Aorta (tissue), 5 donors: ENCODE data around the gene KDM5B. TPM values are rescaled to one million over a fixed set of nuclear protein-coding genes. Genes with fewer than 3 reads are reported as not detected.
A peak's percentile ranks its signal among the peaks of the same experiment; 100 is the strongest.
"Not testable (repeated sequence)": the region's sequence is repeated elsewhere in the genome, so short reads cannot be mapped to it uniquely, and the experiment has no call there.

ENCODE experiments used
- ATAC-seq: fragments of 200-7000 bp; cut with Tn5 transposase; one replicate; pipeline ENCODE4 v1.9.1; 2022; ENCODE audit warnings: moderate library complexity; ENCODE audit not compliant: low FRiP score
- DNase-seq, 2 donors: peaks; one replicate each; pipeline ENCODE4 v3.0.0-alpha.2; 2020
- H3K27ac ChIP-seq, 2 donors: one replicate each; pipeline ENCODE4 v1.5.1; 2013; ENCODE audit warnings: low read length in 2 of 2, mild to moderate bottlenecking in 2 of 2, moderate library complexity in 2 of 2, control low read depth in 1 of 2, inconsistent platforms in 1 of 2, low read depth in 1 of 2
- H3K27me3 ChIP-seq, 2 donors: one replicate each; pipeline ENCODE4 v1.6.1; 2013; ENCODE audit warnings: control low read depth in 1 of 2, low read length in 1 of 2, mild to moderate bottlenecking in 1 of 2, moderate library complexity in 1 of 2; ENCODE audit not compliant: insufficient read depth in 2 of 2, control insufficient read depth in 1 of 2
- H3K36me3 ChIP-seq, 2 donors: one replicate each; pipeline ENCODE4 v1.6.1; 2013; ENCODE audit warnings: control low read depth in 1 of 2, low read length in 1 of 2, mild to moderate bottlenecking in 1 of 2; ENCODE audit not compliant: insufficient read depth in 2 of 2, control insufficient read depth in 1 of 2
- H3K4me1 ChIP-seq, 2 donors: one replicate each; pipeline ENCODE4 v1.6.1; 2013; ENCODE audit warnings: low read length in 2 of 2, control low read depth in 1 of 2, mild to moderate bottlenecking in 1 of 2, moderate library complexity in 1 of 2; ENCODE audit not compliant: insufficient read depth in 2 of 2, control insufficient read depth in 1 of 2
- H3K4me3 ChIP-seq, 2 donors: one replicate each; pipeline ENCODE4 v1.5.1; 2013; ENCODE audit warnings: low read length in 2 of 2, control low read depth in 1 of 2, mild to moderate bottlenecking in 1 of 2
- H3K9me3 ChIP-seq: one replicate; pipeline ENCODE4 v1.6.1; 2013; ENCODE audit warnings: mild to moderate bottlenecking, low read length; ENCODE audit not compliant: control insufficient read depth
- WGBS, 2 donors: extraction: QIAGEN DNeasy Blood & Tissue Kit; methylation state at CpG; one replicate each; pipeline ENCODE4 v1.1.7; 2013; 5-methylcytosine and 5-hydroxymethylcytosine counted together
- intact Hi-C, 2 donors: fragments of 100-400 bp; cut with DNase I; formaldehyde crosslinking; loops; one replicate each; pipeline versions ENCODE4 v1.14.2 to v1.15.0; 2022
- polyA plus RNA-seq, 2 donors: library from polyadenylated mRNA; stranded (reverse); fragments of 200-250 nt; gene quantifications; one replicate each; pipeline ENCODE4 v1.2.3, GENCODE V29; 2013
- total RNA-seq, 2 donors: library from RNA; stranded (reverse); fragmentation: NEBNext Ultra II Directional; extraction: Animal tissue kit (Norgen Biotek cat#: 25700); gene quantifications; one replicate each; pipeline ENCODE4 v1.2.1, GENCODE V29; 2021
- donor health status: healthy with polysubstance abuse.
- donor health status: Bipolar disorder and iron deficiency.
- donor health status: DM: no; HTN: no; CAD: no.
- donor health status: DM: no; HTN: no; CAD: no.
- donor health status: DM: yes; HTN: yes; CAD: no.

Gene KDM5B
- total and polyA plus RNA-seq, 4 donors = 3.1 to 75.6 (median 33.1) TPM

GRCh38 chr1:202844259-202844658, 36.0 kb upstream of the KDM5B start:
- Histone ChIP-seq H3K36me3 (no peaks in the 10 kb centered on the region), H3K4me1 (no peaks in the 10 kb centered on the region), H3K27me3 (no peaks in the 10 kb centered on the region), H3K27ac (no peak overlapping the region), H3K9me3 (no peaks in the 10 kb centered on the region), H3K4me3 (no peak overlapping the region)
- intact Hi-C loops = no loop called here
- no peak for ATAC-seq
- DNase-seq = no peak
- 93 to 98% methylated on average over 5 of the region's 5 CpGs for WGBS, 2 donors

DNA sequence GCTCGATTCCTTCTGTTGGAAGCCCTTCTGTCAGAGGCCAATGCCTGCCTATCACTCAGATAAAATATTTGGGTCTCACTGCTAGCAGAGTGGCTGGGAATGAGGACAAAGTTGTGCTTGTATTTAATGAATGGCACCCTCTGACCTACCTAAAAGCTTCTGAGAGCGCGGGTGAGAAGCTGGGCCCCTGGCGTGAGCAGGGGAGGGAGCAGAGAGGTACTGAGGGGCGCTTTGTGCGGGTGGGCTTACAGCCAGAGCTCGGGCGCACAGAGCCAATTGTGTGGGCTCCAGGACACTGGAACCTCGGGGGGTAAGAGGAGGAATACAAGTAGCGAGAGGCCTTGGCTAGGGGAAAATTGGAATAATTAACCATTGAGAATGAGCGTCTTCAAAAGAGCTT, 34.9 kb upstream of the KDM5B start:
- DNase-seq (no peak), ATAC-seq (no peak)
- H3K4me1 ChIP-seq = no peaks in the 10 kb centered on the region
- no peaks in the 10 kb centered on the region for H3K27me3 ChIP-seq
- H3K27ac ChIP-seq = no peak overlapping the region
- 84 to 86% methylated on average over 11 of the region's 11 CpGs for WGBS, 2 donors
- no peaks in the 10 kb centered on the region for H3K9me3 ChIP-seq
- H3K36me3 ChIP-seq = no peaks in the 10 kb centered on the region
- intact Hi-C loops = no loop called here
- H3K4me3 ChIP-seq = no peak overlapping the region

DNA sequence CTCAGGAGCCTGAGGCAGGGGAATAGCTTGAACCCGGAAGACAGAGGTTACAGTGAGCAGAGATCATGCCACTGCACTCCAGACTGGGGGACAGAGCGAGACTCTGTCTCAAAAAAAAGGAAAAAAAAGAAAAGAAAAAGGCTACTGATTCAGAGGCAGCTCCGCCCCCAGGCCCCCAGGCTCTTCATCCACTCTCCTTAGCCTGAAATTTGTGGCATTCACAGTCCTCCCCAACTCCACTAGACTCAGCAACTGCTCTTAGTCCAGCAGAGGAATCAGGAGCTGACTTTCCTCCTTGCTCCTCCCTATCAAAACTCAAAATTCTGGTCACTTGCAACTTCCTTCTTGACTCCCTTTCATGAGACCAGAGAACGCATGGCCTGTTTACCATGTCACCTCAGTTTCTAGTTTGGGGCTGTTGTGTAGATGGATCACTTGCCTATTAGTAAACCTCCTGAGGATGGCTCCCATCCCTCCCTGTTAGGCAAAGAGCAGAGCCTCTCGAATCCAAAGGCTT, 29.6 kb upstream of the KDM5B start:
- no peak overlapping the region for H3K4me3 ChIP-seq
- intact Hi-C loops = no loop called here
- H3K9me3 ChIP-seq = no peaks in the 10 kb centered on the region
- ATAC-seq (no peak), DNase-seq (no peak)
- H3K36me3 ChIP-seq = no peaks in the 10 kb centered on the region
- H3K4me1 ChIP-seq = no peaks in the 10 kb centered on the region
- 76 to 82% methylated on average over 5 of the region's 5 CpGs for WGBS, 2 donors
- no peak overlapping the region for H3K27ac ChIP-seq
- H3K27me3 ChIP-seq = no peaks in the 10 kb centered on the region

- intact Hi-C loops = no loop called here
- H3K27me3 ChIP-seq = no peaks in the 10 kb centered on the region
Measured at GRCh38 chr1:202836623-202837403, 28.6 kb upstream of the KDM5B start.

DNA sequence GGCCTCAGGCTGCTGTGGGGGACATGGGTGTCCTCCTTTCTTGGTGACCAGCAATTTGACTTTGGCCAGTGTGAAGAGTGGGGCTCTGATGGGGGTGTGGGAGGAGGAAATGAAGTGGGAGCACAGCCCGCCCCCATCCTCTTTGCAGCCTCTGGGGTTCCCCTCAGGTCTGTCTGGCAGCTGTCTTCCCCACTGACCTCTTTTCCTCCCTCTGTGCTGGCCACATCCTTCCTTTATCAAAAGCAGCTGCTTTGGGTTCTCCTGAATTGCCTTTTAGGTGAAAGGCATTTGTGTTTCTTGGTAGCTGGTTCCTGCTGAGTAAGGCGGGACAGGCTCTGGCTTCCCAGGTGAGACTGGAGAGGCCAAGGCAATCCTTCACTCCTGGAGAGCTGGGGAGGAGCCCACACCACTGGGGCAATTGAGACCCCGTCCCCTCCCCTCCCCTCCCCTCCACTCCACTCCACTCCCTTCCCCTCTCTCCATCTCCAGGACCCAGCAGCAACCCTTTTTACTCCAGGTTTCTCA, 27.4 kb upstream of the KDM5B start:
- H3K9me3 ChIP-seq = no peaks in the 10 kb centered on the region
- no peak for DNase-seq
- H3K27me3 ChIP-seq = no peaks in the 10 kb centered on the region
- no peak overlapping the region for H3K4me3 ChIP-seq
- no peaks in the 10 kb centered on the region for H3K36me3 ChIP-seq
- no peak for ATAC-seq
- H3K27ac ChIP-seq = no peak overlapping the region
- no peaks in the 10 kb centered on the region for H3K4me1 ChIP-seq
- 52 to 56% methylated on average over 3 of the region's 3 CpGs for WGBS, 2 donors
- intact Hi-C loops = no loop called here

More at GRCh38 chr1:202836623-202837403, 28.6 kb upstream of the KDM5B start:
- ATAC-seq (no peak), DNase-seq (peak in 1 of 2 donors; percentile 59)
- Histone ChIP-seq H3K4me3 (no peak overlapping the region), H3K4me1 (no peaks in the 10 kb centered on the region), H3K9me3 (no peaks in the 10 kb centered on the region), H3K36me3 (no peaks in the 10 kb centered on the region), H3K27ac (no peak overlapping the region)
- 77 to 80% methylated on average over 5 of the region's 5 CpGs for WGBS, 2 donors

DNA sequence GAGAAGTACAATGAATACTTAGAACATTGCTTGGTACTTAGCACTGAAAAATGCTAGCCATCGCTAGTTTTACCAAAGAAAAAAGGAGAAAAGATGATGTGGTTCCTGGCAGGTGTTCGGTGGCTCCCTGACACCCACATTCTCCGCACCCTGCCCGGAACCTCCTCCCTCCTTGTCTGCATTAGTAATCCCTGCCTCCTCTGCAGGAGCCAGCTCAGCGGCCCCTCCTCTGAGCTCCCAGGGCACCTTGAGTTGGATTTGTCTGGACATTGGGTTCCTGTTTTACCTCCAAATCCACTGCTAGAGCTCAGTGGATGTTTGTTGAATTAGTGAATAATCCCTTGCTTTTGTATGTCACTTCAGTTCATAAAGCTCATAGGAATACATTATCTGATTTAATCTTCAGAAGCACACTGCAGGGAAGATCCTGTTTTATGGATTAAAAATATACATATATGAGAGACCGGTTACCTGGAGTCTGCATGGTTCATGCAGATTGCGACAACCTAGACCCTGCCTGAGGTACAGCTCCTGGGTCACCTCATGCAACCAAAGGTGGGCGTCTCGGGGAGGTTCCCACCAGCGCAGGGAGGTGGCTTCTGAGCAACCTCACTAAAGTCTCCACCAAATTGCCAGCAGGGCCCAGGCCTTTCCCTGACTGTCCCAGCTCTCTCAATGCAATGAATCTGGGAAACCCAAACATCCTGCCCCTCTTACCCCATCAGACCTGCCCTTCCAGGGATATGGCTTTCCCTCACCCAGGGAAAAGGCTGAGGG, 26.7 kb upstream of the KDM5B start:
- Histone ChIP-seq H3K36me3 (no peaks in the 10 kb centered on the region), H3K27ac (no peak overlapping the region), H3K4me1 (no peaks in the 10 kb centered on the region), H3K9me3 (no peaks in the 10 kb centered on the region), H3K4me3 (no peak overlapping the region), H3K27me3 (no peaks in the 10 kb centered on the region)
- ATAC-seq = no peak
- DNase-seq = no peak
- intact Hi-C loops = no loop called here
- WGBS, 2 donors = 83 to 84% methylated on average over 10 of the region's 10 CpGs

GRCh38 chr1:202831906-202832305, 23.7 kb upstream of the KDM5B start:
- 87 to 93% methylated on average over 3 of the region's 3 CpGs for WGBS, 2 donors
- no peaks in the 10 kb centered on the region for H3K9me3 ChIP-seq
- ATAC-seq (no peak), DNase-seq (no peak)
- H3K4me3 ChIP-seq = no peak overlapping the region
- no peaks in the 10 kb centered on the region for H3K36me3 ChIP-seq
- no peak overlapping the region for H3K27ac ChIP-seq
- no peaks in the 10 kb centered on the region for H3K4me1 ChIP-seq
- intact Hi-C loops = no loop called here
- H3K27me3 ChIP-seq = no peaks in the 10 kb centered on the region

DNA sequence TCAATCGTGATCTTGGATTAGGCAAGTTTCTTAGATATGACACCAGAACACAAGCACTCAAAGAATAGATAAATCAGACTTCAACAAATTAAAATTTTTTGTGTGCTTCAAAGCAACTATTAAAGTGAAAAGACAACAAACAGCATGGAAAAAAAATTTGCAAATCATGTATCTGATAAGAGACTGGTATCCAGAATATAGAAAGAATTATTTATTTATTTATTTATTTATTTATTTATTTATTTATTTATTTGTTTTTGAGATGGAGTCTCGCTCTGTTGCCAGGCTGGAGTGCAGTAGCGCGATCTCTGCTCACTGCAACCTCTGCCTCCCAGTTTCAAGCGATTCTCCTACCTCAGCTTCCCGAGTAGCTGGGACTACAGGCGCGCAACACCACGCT, 21.0 kb upstream of the KDM5B start:
- 95 to 99% methylated on average over 9 of the region's 9 CpGs for WGBS, 2 donors
- H3K9me3 ChIP-seq, intact Hi-C loops, DNase-seq, H3K4me3 ChIP-seq, ATAC-seq, H3K4me1 ChIP-seq, H3K27ac ChIP-seq, H3K27me3 ChIP-seq, H3K36me3 ChIP-seq: not testable (repeated sequence)
